CD4-positive, alpha-beta memory T cell (primary cell): ENCODE data around the gene AK1. TPM values are rescaled to one million over a fixed set of nuclear protein-coding genes. Genes with fewer than 3 reads are reported as not detected.

Experiments used
- CTCF ChIA-PET: fragments of 350-600 bp; sonication (Branson Sonifier 250); formaldehyde crosslinking; loops from one replicate; lab custom pipeline; 2021; ENCODE audit warnings: inconsistent platforms; ENCODE audit not compliant: partially characterized antibody; lab: Charles Lee
- POLR2A ChIA-PET: fragments of 350-600 bp; sonication (Branson Sonifier 250); formaldehyde crosslinking; loops from one replicate; lab custom pipeline; 2021; ENCODE audit not compliant: partially characterized antibody; lab: Charles Lee
- DNase-seq, 5 donors: peaks; one replicate each; pipeline versions ENCODE4 v3.0.0 to v3.0.0-alpha.2; 2020 to 2022; ENCODE audit warnings: mixed read lengths in 1 of 5
- H3K27ac ChIP-seq: one replicate; pipeline ENCODE4 v1.7.0; 2013; ENCODE audit warnings: low read depth, low read length
- H3K27me3 ChIP-seq: 2 replicates; pipeline ENCODE4 v1.7.0; 2013; ENCODE audit warnings: mild to moderate bottlenecking, low read length, moderate library complexity; ENCODE audit not compliant: insufficient read depth
- H3K36me3 ChIP-seq: 2 replicates; pipeline ENCODE4 v1.7.0; 2013; ENCODE audit warnings: mild to moderate bottlenecking, low read length, moderate library complexity; ENCODE audit not compliant: insufficient read depth
- H3K4me1 ChIP-seq: 2 replicates; pipeline ENCODE4 v1.7.0; 2013; ENCODE audit warnings: mild to moderate bottlenecking, low read length, moderate library complexity; ENCODE audit not compliant: insufficient read depth
- H3K4me3 ChIP-seq, 2 donors: one replicate each; pipeline ENCODE4 v1.7.0; 2013; ENCODE audit warnings: low read length in 2 of 2, mild to moderate bottlenecking in 1 of 2
- H3K9me3 ChIP-seq, 2 donors: one replicate each; pipeline ENCODE4 v1.7.0; 2013; ENCODE audit warnings: low read length in 2 of 2, control low read depth in 1 of 2; ENCODE audit not compliant: control insufficient read depth in 1 of 2
- H3K27ac Mint-ChIP-seq, 7 donors: one replicate each; pipeline ENCODE4 v1.8.0; 2020 to 2021; ENCODE audit warnings: mixed read lengths in 7 of 7, mild to moderate bottlenecking in 6 of 7, inconsistent platforms in 3 of 7, moderate library complexity in 3 of 7
- H3K27me3 Mint-ChIP-seq, 2 donors: one replicate each; pipeline ENCODE4 v1.8.0; 2020 to 2021; ENCODE audit warnings: mixed read lengths in 2 of 2
- H3K36me3 Mint-ChIP-seq, 2 donors: one replicate each; pipeline ENCODE4 v1.8.0; 2020 to 2021; ENCODE audit warnings: mixed read lengths in 2 of 2, inconsistent platforms in 1 of 2, mild to moderate bottlenecking in 1 of 2
- H3K4me1 Mint-ChIP-seq, 4 donors: one replicate each; pipeline ENCODE4 v1.8.0; 2020 to 2021; ENCODE audit warnings: mixed read lengths in 4 of 4, mild to moderate bottlenecking in 1 of 4
- H3K4me3 Mint-ChIP-seq, 8 donors: one replicate each; pipeline ENCODE4 v1.8.0; 2020 to 2021; ENCODE audit warnings: mixed read lengths in 8 of 8, mild to moderate bottlenecking in 7 of 8, moderate library complexity in 6 of 8, inconsistent platforms in 3 of 8
- H3K9me3 Mint-ChIP-seq, 8 donors: one replicate each; pipeline ENCODE4 v1.8.0; 2020 to 2021; ENCODE audit warnings: mixed read lengths in 8 of 8, mild to moderate bottlenecking in 5 of 8, inconsistent platforms in 3 of 8, moderate library complexity in 1 of 8
- intact Hi-C: fragments of 100-400 bp; cut with micrococcal nuclease; formaldehyde crosslinking; loops from one replicate; pipeline ENCODE4 v1.15.1; 2023
- polyA plus RNA-seq, 2 donors: library from polyadenylated mRNA; unstranded; fragments of 300-500 nt; fragmentation: Illumina TruSeq; gene quantifications; one replicate each; pipeline ENCODE4 v1.2.3, GENCODE V29; 2021
- total RNA-seq, 2 experiments: library from RNA; stranded (reverse); gene quantifications; one replicate each; pipeline ENCODE4 v1.2.3, GENCODE V29; 2021

The AK1 gene
- total RNA-seq = 10 to 100 TPM; 58.1 to 62.7 TPM
- polyA plus RNA-seq = under 1 TPM in 1 of 2 donors, not detected in 1; 0.53 TPM

DNA sequence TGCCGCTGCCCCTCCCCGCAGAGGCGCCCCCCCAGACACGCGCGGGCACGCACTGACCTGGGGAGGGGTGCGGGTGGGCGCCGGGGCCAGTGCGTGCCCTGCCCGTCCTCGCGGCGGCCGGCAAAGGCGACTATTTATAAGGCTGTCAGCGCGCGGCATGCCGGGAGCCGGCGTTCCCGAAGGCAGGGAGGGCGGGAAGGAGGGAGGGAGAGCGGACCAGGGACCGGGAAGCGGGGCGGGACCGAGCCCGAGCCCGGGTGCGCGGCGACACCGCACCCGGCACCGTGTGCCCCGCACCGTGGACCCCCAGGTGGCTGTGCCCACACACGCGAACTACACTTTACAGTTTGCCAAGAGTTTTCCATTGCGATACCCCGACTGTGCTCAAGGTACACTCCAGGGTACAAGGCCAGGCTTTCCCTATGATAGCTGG is at the start of gene AK1:
TSS of gene AK1 (minus strand) at position 110 of the 433 bp plus-strand sequence. CDS start 3,058 bp downstream, outside the sequence.
- no peak within 1 kb of the TSS for H3K4me3 ChIP-seq
- H3K9me3 Mint-ChIP-seq = no peaks in the 10 kb centered on the region
- no peaks in the 10 kb centered on the region for H3K9me3 ChIP-seq
- intact Hi-C loops = no loop called here
- H3K4me1 Mint-ChIP-seq = peaks cover 3 to 18% (median 5%) of the 10 kb centered on the region in 4 donors
- H3K4me3 Mint-ChIP-seq = peak within 1 kb of the TSS in 4 of 8 donors; percentile 10 to 67 (median 37)
- no peaks in the 10 kb centered on the region for H3K36me3 ChIP-seq
- no peaks in the 10 kb centered on the region for H3K27me3 Mint-ChIP-seq
- no peak within 1 kb of the TSS for H3K27ac ChIP-seq
- peaks cover 3 to 4% of the 10 kb centered on the region in 2 donors for H3K36me3 Mint-ChIP-seq
- peak in 1 of 5 donors; percentile 30 for DNase-seq
- peak within 1 kb of the TSS in 2 of 7 donors; percentile 37 to 78 for H3K27ac Mint-ChIP-seq
- CTCF ChIA-PET = interaction anchor here (1.6 kb wide), 1 partner anchor 8 kb away, joined by 7 read pairs; no protein-coding TSS in a partner anchor
- H3K4me1 ChIP-seq = peaks cover 11% of the 10 kb centered on the region
- no peaks in the 10 kb centered on the region for H3K27me3 ChIP-seq
- POLR2A ChIA-PET = interaction anchor here (1.3 to 1.8 kb wide), 2 partner anchors 17 to 29 kb away, joined by 3 to 5 read pairs; no protein-coding TSS in a partner anchor

DNA sequence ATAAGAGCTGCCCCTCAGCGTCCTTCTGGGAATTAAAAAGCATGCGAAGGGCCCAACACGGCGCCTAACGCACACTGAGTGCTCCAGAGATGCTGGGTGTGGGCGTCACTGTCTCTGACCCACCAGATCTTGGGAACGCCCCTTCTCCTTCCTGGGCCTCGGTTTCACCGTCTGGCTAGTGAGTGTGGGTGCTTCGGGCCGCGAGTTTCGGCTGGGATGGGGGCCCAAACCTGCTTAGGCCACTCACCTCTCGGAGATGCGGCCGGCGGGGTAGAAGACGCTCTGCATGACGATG is 49.4 kb upstream of the AK1 start:
- H3K36me3 ChIP-seq = no peaks in the 10 kb centered on the region
- H3K4me3 ChIP-seq = peak overlapping the region in 1 of 2 donors; percentile 52
- ChIA-PET CTCF (interaction anchor here (1.1 kb wide), 1 partner anchor 192 kb away, joined by 5 read pairs; the partner anchor contains the start of gene TOR2A), POLR2A (interaction anchor here (2.1 kb wide), 1 partner anchor 10 kb away, joined by 6 read pairs; the partner anchor contains the start of gene ST6GALNAC4)
- no peak for DNase-seq
- intact Hi-C loops = no loop called here
- Mint-ChIP-seq H3K27ac (peak overlapping the region in 2 of 7 donors; percentile 16 to 29), H3K27me3 (peaks cover 2 to 3% of the 10 kb centered on the region in 2 donors), H3K4me3 (peak overlapping the region; percentile 35 to 80 (median 74)), H3K36me3 (no peaks in the 10 kb centered on the region), H3K4me1 (peaks cover 16 to 33% (median 25%) of the 10 kb centered on the region in 4 donors), H3K9me3 (peaks cover 0 to 8% (median 0%) of the 10 kb centered on the region in 8 donors)
- peaks cover 54% of the 10 kb centered on the region for H3K4me1 ChIP-seq
- H3K27ac ChIP-seq = peak overlapping the region; percentile 12
- H3K9me3 ChIP-seq = no peaks in the 10 kb centered on the region
- no peaks in the 10 kb centered on the region for H3K27me3 ChIP-seq

- no peak for DNase-seq
- ChIA-PET CTCF (interaction anchor here (0.6 to 1.6 kb wide), 4 partner anchors 10 to 422 kb away, joined by 3 to 5 read pairs (median 5); partner anchors contain the start of genes ST6GALNAC4 and TOR2A), POLR2A (interaction anchor here (2.1 kb wide), 1 partner anchor 10 kb away, joined by 6 read pairs; the partner anchor contains the start of gene ST6GALNAC4)
- Histone ChIP-seq H3K27ac (peak overlapping the region; percentile 12), H3K4me1 (peaks cover 55% of the 10 kb centered on the region), H3K27me3 (no peaks in the 10 kb centered on the region), H3K4me3 (peak overlapping the region in 1 of 2 donors; percentile 52), H3K36me3 (no peaks in the 10 kb centered on the region), H3K9me3 (no peaks in the 10 kb centered on the region)
- Mint-ChIP-seq H3K36me3 (no peaks in the 10 kb centered on the region), H3K4me1 (peaks cover 14 to 34% (median 24%) of the 10 kb centered on the region in 4 donors), H3K9me3 (peaks cover 0 to 5% (median 0%) of the 10 kb centered on the region in 8 donors), H3K27ac (no peak overlapping the region), H3K27me3 (peaks cover 2 to 3% of the 10 kb centered on the region in 2 donors), H3K4me3 (peak overlapping the region; percentile 10 to 80 (median 63))
- intact Hi-C loops = no loop called here
Measured at GRCh38 chr9:127925959-127926905, 48.8 kb upstream of the AK1 start.

DNA sequence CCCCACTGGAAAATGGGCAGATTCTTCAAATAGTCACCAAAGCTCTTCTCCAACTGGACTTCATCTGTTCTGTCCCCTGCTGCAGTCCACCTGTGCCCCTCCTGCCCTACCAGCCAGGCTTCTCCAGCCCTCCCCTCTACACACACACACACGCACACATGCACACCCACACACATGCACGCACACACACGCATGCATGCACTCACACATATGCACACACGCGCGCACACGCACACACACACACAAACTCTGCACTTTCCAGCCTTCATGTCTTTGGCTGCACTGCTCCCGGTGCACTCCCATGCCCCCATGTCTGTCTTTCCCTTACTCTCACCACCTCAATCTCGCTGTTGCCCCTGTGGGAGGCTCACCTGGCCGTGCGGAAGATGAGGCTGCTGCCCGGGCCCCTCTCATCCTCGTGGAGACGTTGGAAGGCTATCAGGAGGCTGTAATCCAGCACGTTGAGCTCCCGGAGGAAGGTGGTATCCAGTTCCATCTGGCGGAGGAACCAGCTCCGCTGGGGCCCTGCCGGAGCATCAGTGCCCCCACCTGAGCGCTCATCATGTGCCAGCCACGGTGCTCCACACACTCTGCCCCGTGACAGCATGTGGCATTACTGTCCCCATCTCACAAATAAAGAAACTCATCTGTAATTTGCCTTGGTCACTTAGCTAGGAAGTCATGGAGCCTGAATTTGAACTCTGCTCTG is 47.4 kb upstream of the AK1 start:
- peak overlapping the region in 3 of 8 donors; percentile 20 to 43 (median 24) for H3K4me3 Mint-ChIP-seq
- DNase-seq = no peak

GRCh38 chr9:127923771-127924170 is 46.3 kb upstream of the AK1 start:
- ChIA-PET POLR2A (interaction anchor here (1.1 kb wide), 1 partner anchor 13 kb away, joined by 3 read pairs; the partner anchor contains the start of gene DPM2), CTCF (interaction anchor here (0.9 to 6.7 kb wide), 6 partner anchors 42 to 334 kb away, joined by 3 to 68 read pairs (median 28); partner anchors contain the start of gene TOR2A)
- no peaks in the 10 kb centered on the region for H3K36me3 ChIP-seq
- peaks cover 8 to 23% (median 15%) of the 10 kb centered on the region in 4 donors for H3K4me1 Mint-ChIP-seq
- H3K4me3 Mint-ChIP-seq = no peak overlapping the region
- no peak for DNase-seq
- peaks cover 2 to 3% of the 10 kb centered on the region in 2 donors for H3K27me3 Mint-ChIP-seq
- no peaks in the 10 kb centered on the region for H3K27me3 ChIP-seq
- no peak overlapping the region for H3K4me3 ChIP-seq
- H3K9me3 Mint-ChIP-seq = peaks cover 0 to 5% (median 0%) of the 10 kb centered on the region in 8 donors
- peaks cover 35% of the 10 kb centered on the region for H3K4me1 ChIP-seq
- H3K27ac Mint-ChIP-seq = peak overlapping the region in 1 of 7 donors; percentile 13
- no peak overlapping the region for H3K27ac ChIP-seq
- H3K36me3 Mint-ChIP-seq = no peaks in the 10 kb centered on the region
- no peaks in the 10 kb centered on the region for H3K9me3 ChIP-seq
- intact Hi-C loops = loop anchor here (5.0 kb wide), 1 partner anchor 711 kb away; no protein-coding TSS in a partner anchor

More for the DNA sequence above, 47.4 kb upstream of the AK1 start:
- POLR2A ChIA-PET = interaction anchor here (2.1 kb wide), 1 partner anchor 8 kb away, joined by 6 read pairs; the partner anchor contains the start of gene ST6GALNAC4
- Histone ChIP-seq H3K4me1 (peaks cover 44% of the 10 kb centered on the region), H3K9me3 (no peaks in the 10 kb centered on the region), H3K27ac (no peak overlapping the region), H3K27me3 (no peaks in the 10 kb centered on the region), H3K36me3 (no peaks in the 10 kb centered on the region), H3K4me3 (no peak overlapping the region)
- peaks cover 2 to 3% of the 10 kb centered on the region in 2 donors for H3K27me3 Mint-ChIP-seq
- H3K9me3 Mint-ChIP-seq = peaks cover 0 to 5% (median 0%) of the 10 kb centered on the region in 8 donors
- peak overlapping the region in 2 of 7 donors; percentile 46 to 72 for H3K27ac Mint-ChIP-seq
- CTCF ChIA-PET = interaction anchor here (0.7 to 6.7 kb wide), 6 partner anchors 9 to 421 kb away, joined by 3 to 68 read pairs (median 5); partner anchors contain the start of genes ST6GALNAC4 and TOR2A
- peaks cover 8 to 25% (median 17%) of the 10 kb centered on the region in 4 donors for H3K4me1 Mint-ChIP-seq
- no peaks in the 10 kb centered on the region for H3K36me3 Mint-ChIP-seq
- intact Hi-C loops = loop anchor here (5.0 kb wide), 1 partner anchor 713 kb away; no protein-coding TSS in a partner anchor

- Histone ChIP-seq H3K27ac (no peak overlapping the region), H3K27me3 (no peaks in the 10 kb centered on the region), H3K4me1 (peaks cover 30% of the 10 kb centered on the region), H3K9me3 (no peaks in the 10 kb centered on the region), H3K4me3 (no peak overlapping the region), H3K36me3 (no peaks in the 10 kb centered on the region)
- no peak for DNase-seq
- Mint-ChIP-seq H3K9me3 (peaks cover 0 to 5% (median 0%) of the 10 kb centered on the region in 8 donors), H3K36me3 (no peaks in the 10 kb centered on the region), H3K27ac (peak overlapping the region in 1 of 7 donors; percentile 13), H3K4me1 (peaks cover 8 to 26% (median 17%) of the 10 kb centered on the region in 4 donors), H3K27me3 (peaks cover 2 to 3% of the 10 kb centered on the region in 2 donors), H3K4me3 (no peak overlapping the region)
- intact Hi-C loops = loop anchor here (5.0 kb wide), 1 partner anchor 711 kb away; no protein-coding TSS in a partner anchor
- CTCF ChIA-PET = interaction anchor here (0.7 to 6.7 kb wide), 9 partner anchors 14 to 333 kb away, joined by 3 to 68 read pairs (median 12); partner anchors contain the start of genes DPM2 and TOR2A
- POLR2A ChIA-PET = interaction anchor here (1.1 kb wide), 1 partner anchor 14 kb away, joined by 3 read pairs; the partner anchor contains the start of gene DPM2
Measured at GRCh38 chr9:127923046-127923445, 45.6 kb upstream of the AK1 start.
